MM.1S (cell line): ENCODE data around the gene METTL17.

Experiments used
- DNase-seq: peaks from one replicate; pipeline ENCODE4 v3.0.0-alpha.2; 2015
- H2AFZ ChIP-seq: fragments of 300-600 bp; sonication (generic); 2 replicates; pipeline ENCODE4 v1.6.0; 2016; ENCODE audit warnings: antibody characterized with exemption, low read length
- H3F3A ChIP-seq: fragments of 300-600 bp; sonication (generic); 2 replicates; pipeline ENCODE4 v1.6.1; 2016; ENCODE audit warnings: mild to moderate bottlenecking, antibody characterized with exemption, low read length, moderate library complexity, mixed read lengths; ENCODE audit not compliant: insufficient read depth
- H3K27ac ChIP-seq: fragments of 300-600 bp; sonication (generic); 2 replicates; pipeline ENCODE4 v1.5.1; 2016; ENCODE audit warnings: mild to moderate bottlenecking, low read length
- H3K27me3 ChIP-seq: fragments of 300-600 bp; sonication (generic); replicated peaks from 2 replicates; pipeline ENCODE4 v1.6.0; 2016; ENCODE audit warnings: low read length; ENCODE audit not compliant: insufficient read depth
- H3K36me3 ChIP-seq: fragments of 300-600 bp; sonication (generic); replicated peaks from 2 replicates; pipeline ENCODE4 v1.6.1; 2016; ENCODE audit warnings: mild to moderate bottlenecking, low read length, mixed read lengths; ENCODE audit not compliant: insufficient read depth
- H3K4me1 ChIP-seq: fragments of 300-600 bp; sonication (generic); 2 replicates; pipeline ENCODE4 v1.6.1; 2016; ENCODE audit warnings: low read length, mixed read lengths
- H3K4me2 ChIP-seq: fragments of 300-600 bp; sonication (generic); 2 replicates; pipeline ENCODE4 v1.6.0; 2016; ENCODE audit warnings: low read depth, low read length
- H3K4me3 ChIP-seq: fragments of 300-600 bp; sonication (generic); 2 replicates; pipeline ENCODE4 v1.5.1; 2016; ENCODE audit warnings: low read length, mixed read lengths
- H3K79me2 ChIP-seq: fragments of 300-600 bp; sonication (generic); 2 replicates; pipeline ENCODE4 v1.6.1; 2016; ENCODE audit warnings: mixed run types, low read length, mixed read lengths
- H3K9ac ChIP-seq: fragments of 300-600 bp; sonication (generic); 2 replicates; pipeline ENCODE4 v1.6.1; 2016; ENCODE audit warnings: low read length, mixed read lengths
- H3K9me2 ChIP-seq: fragments of 300-600 bp; sonication (generic); replicated peaks from 2 replicates; pipeline ENCODE4 v1.6.1; 2016; ENCODE audit warnings: mild to moderate bottlenecking, low read length, mixed read lengths; ENCODE audit not compliant: insufficient read depth
- H3K9me3 ChIP-seq: fragments of 300-600 bp; sonication (generic); replicated peaks from 2 replicates; pipeline ENCODE4 v1.6.1; 2016; ENCODE audit warnings: mild to moderate bottlenecking, low read length, mixed read lengths; ENCODE audit not compliant: insufficient read depth
- H4K20me1 ChIP-seq: fragments of 300-600 bp; sonication (generic); 2 replicates; pipeline ENCODE4 v1.6.1; 2016; ENCODE audit warnings: mild to moderate bottlenecking, low read length, moderate library complexity, mixed read lengths; ENCODE audit not compliant: insufficient read depth
- CTCF ChIP-seq: fragments of 300-600 bp; sonication (generic); IDR thresholded peaks from 2 replicates; pipeline ENCODE4 v1.5.1; 2016; ENCODE audit warnings: antibody characterized with exemption, low read length, mixed read lengths
- EZH2 ChIP-seq: fragments of 300-600 bp; sonication (generic); optimal IDR thresholded peaks from 2 replicates; pipeline ENCODE3; 2017; ENCODE audit warnings: low read depth, mild to moderate bottlenecking, antibody characterized with exemption, low read length, mixed read lengths
- EZH2phosphoT487 ChIP-seq: fragments of 300-600 bp; sonication (generic); IDR thresholded peaks from 2 replicates; pipeline ENCODE4 v1.6.1; 2018; ENCODE audit warnings: antibody characterized with exemption, low read length

METTL17 gene

GRCh38 chr14:20986811-20987210 lies 3.0 kb upstream of the METTL17 start:
- H4K20me1 ChIP-seq = no peaks in the 10 kb centered on the region
- no peak overlapping the region for H3K9ac ChIP-seq
- no peaks in the 10 kb centered on the region for H3K9me2 ChIP-seq
- no peaks in the 10 kb centered on the region for H3K4me1 ChIP-seq
- no peak overlapping the region for H3K27ac ChIP-seq
- no peak overlapping the region for H3K4me3 ChIP-seq
- H3F3A ChIP-seq = no peaks in the 10 kb centered on the region
- H3K9me3 ChIP-seq = no peaks in the 10 kb centered on the region
- no peak overlapping the region for H3K4me2 ChIP-seq
- no peak for DNase-seq
- no peaks in the 10 kb centered on the region for H3K36me3 ChIP-seq
- no peaks in the 10 kb centered on the region for H3K27me3 ChIP-seq
- H3K79me2 ChIP-seq = peaks cover 15% of the 10 kb centered on the region
- no peak overlapping the region for H2AFZ ChIP-seq
- no peak for TF ChIP-seq EZH2phosphoT487
- no peak for TF ChIP-seq EZH2
- TF ChIP-seq CTCF = no peak

- no peaks in the 10 kb centered on the region for H3K27me3 ChIP-seq
- no peak overlapping the region for H3K9ac ChIP-seq
Measured at GRCh38 chr14:20988717-20989470, 886 bp upstream of the METTL17 start.

GRCh38 chr14:20989471-20989786 lies 351 bp upstream of the METTL17 start:
- Histone ChIP-seq H3K36me3 (no peaks in the 10 kb centered on the region), H3K4me1 (no peaks in the 10 kb centered on the region), H3K27ac (no peak overlapping the region), H4K20me1 (no peaks in the 10 kb centered on the region), H3K9me3 (no peaks in the 10 kb centered on the region), H3K9me2 (no peaks in the 10 kb centered on the region), H3K9ac (no peak overlapping the region; the same call in 1 of the 2 replicates), H2AFZ (no peak overlapping the region), H3K27me3 (no peaks in the 10 kb centered on the region), H3K79me2 (peaks cover 17% of the 10 kb centered on the region), H3F3A (no peaks in the 10 kb centered on the region), H3K4me3 (peak overlapping the region; percentile 17; the same call in 1 of the 2 replicates), H3K4me2 (peak overlapping the region; percentile 54)
- TF ChIP-seq CTCF (no peak), EZH2phosphoT487 (no peak), EZH2 (no peak)
- DNase-seq = no peak

More at GRCh38 chr14:20988717-20989470, 886 bp upstream of the METTL17 start:
- peak overlapping the region; percentile 54 for H3K4me2 ChIP-seq
- no peaks in the 10 kb centered on the region for H3K4me1 ChIP-seq
- peaks cover 17% of the 10 kb centered on the region for H3K79me2 ChIP-seq
- no peaks in the 10 kb centered on the region for H3K9me3 ChIP-seq
- TF ChIP-seq EZH2phosphoT487 = no peak
- no peak for TF ChIP-seq CTCF
- no peak for TF ChIP-seq EZH2
- DNase-seq = no peak
- no peaks in the 10 kb centered on the region for H3F3A ChIP-seq
- 0 out of 2 replicates have a peak overlapping the region, but pooled peaks have one; percentile 45 for H2AFZ ChIP-seq
- H3K36me3 ChIP-seq = no peaks in the 10 kb centered on the region
- no peaks in the 10 kb centered on the region for H3K9me2 ChIP-seq
- no peak overlapping the region for H3K27ac ChIP-seq
- no peaks in the 10 kb centered on the region for H4K20me1 ChIP-seq
- H3K4me3 ChIP-seq = peak overlapping the region; percentile 17; the same call in 1 of the 2 replicates
